ENCODE measurements around the gene ZNF628. TPM values are rescaled to one million over a fixed set of nuclear protein-coding genes. Genes with fewer than 3 reads are reported as not detected.
A peak's percentile ranks its signal among the peaks of the same experiment; 100 is the strongest.

The ZNF628 gene
- total RNA-seq, 4 donors from 2014 or later = 5.1 to 16.6 (median 11.9) TPM

- 89% methylated on average over 12 of the region's 13 CpGs for WGBS
- peaks cover 22 to 28% (median 24%) of the 10 kb centered on the region in 4 donors for H3K4me1 ChIP-seq
- H3K9me3 ChIP-seq = no peaks in the 10 kb centered on the region
- peaks cover 14 to 23% (median 19%) of the 10 kb centered on the region in 4 donors for H3K36me3 ChIP-seq
- peak overlapping the region in 2 of 4 donors; percentile 67 for H3K4me3 ChIP-seq
- peak overlapping the region in 1 of 4 donors; percentile 95 for H3K27ac ChIP-seq (replicated peaks in 1 of 4)
- no peaks in the 10 kb centered on the region for H3K27me3 ChIP-seq
- TF ChIP-seq POLR2A (IDR thresholded peaks at IDR 0.05; ENCODE audit: low read depth) (no peak), POLR2AphosphoS5 (IDR thresholded peaks at IDR 0.05) (no peak), EP300 (IDR thresholded peaks at IDR 0.05) (no peak), CTCF (IDR thresholded peaks at IDR 0.05) (no peak)
- no peak for DNase-seq (ENCODE audit: extremely low spot score)
- intact Hi-C loops (cut with DNase I) = no loop called here
These were observed 1.5 kb downstream of the ZNF628 start for GRCh38 chr19:55477905-55478304.

- no peaks in the 10 kb centered on the region for H3K9me3 ChIP-seq
- no peak for DNase-seq (ENCODE audit: extremely low spot score)
- H3K4me3 ChIP-seq = no peak overlapping the region
- intact Hi-C loops (cut with DNase I) = no loop called here
- peaks cover 18 to 27% (median 24%) of the 10 kb centered on the region in 4 donors for H3K36me3 ChIP-seq
- 88% methylated on average over 12 of the region's 12 CpGs for WGBS
- peaks cover 23 to 33% (median 26%) of the 10 kb centered on the region in 4 donors for H3K4me1 ChIP-seq
- no peak overlapping the region for H3K27ac ChIP-seq (replicated peaks in 1 of 4)
- TF ChIP-seq POLR2AphosphoS5 (IDR thresholded peaks at IDR 0.05) (no peak), EP300 (IDR thresholded peaks at IDR 0.05) (no peak), POLR2A (IDR thresholded peaks at IDR 0.05; ENCODE audit: low read depth) (no peak)
- no peaks in the 10 kb centered on the region for H3K27me3 ChIP-seq
These were observed 1.9 kb downstream of the ZNF628 start for GRCh38 chr19:55478364-55478763.

- Histone ChIP-seq H3K36me3 (peaks cover 18 to 33% (median 27%) of the 10 kb centered on the region in 4 donors), H3K9me3 (no peaks in the 10 kb centered on the region), H3K27me3 (no peaks in the 10 kb centered on the region), H3K4me3 (no peak overlapping the region), H3K4me1 (peaks cover 29 to 39% (median 32%) of the 10 kb centered on the region in 4 donors), H3K27ac (replicated peaks in 1 of 4) (no peak overlapping the region)
- intact Hi-C loops (cut with DNase I) = no loop called here
- 86% methylated on average over 17 of the region's 17 CpGs for WGBS
- no peak for DNase-seq (ENCODE audit: extremely low spot score)
- TF ChIP-seq POLR2AphosphoS5 (IDR thresholded peaks at IDR 0.05) (no peak), EP300 (IDR thresholded peaks at IDR 0.05) (no peak), POLR2A (IDR thresholded peaks at IDR 0.05; ENCODE audit: low read depth) (no peak), CTCF (IDR thresholded peaks at IDR 0.05) (no peak)
These were observed 2.6 kb downstream of the ZNF628 start for GRCh38 chr19:55479045-55479444.

- H3K27ac ChIP-seq (replicated peaks in 1 of 4) = no peak overlapping the region
These were observed 3.2 kb downstream of the ZNF628 start for GRCh38 chr19:55479451-55480230.

More at GRCh38 chr19:55479451-55480230, 3.2 kb downstream of the ZNF628 start:
- H3K4me1 ChIP-seq = peaks cover 35 to 45% (median 38%) of the 10 kb centered on the region in 4 donors
- peaks cover 18 to 33% (median 27%) of the 10 kb centered on the region in 4 donors for H3K36me3 ChIP-seq
- no peak for DNase-seq (ENCODE audit: extremely low spot score)
- intact Hi-C loops (cut with DNase I) = no loop called here
- TF ChIP-seq POLR2A (IDR thresholded peaks at IDR 0.05; ENCODE audit: low read depth) (no peak), EP300 (IDR thresholded peaks at IDR 0.05) (no peak), POLR2AphosphoS5 (IDR thresholded peaks at IDR 0.05) (no peak), CTCF (IDR thresholded peaks at IDR 0.05) (no peak)
- 78% methylated on average over 15 of the region's 15 CpGs for WGBS
- H3K4me3 ChIP-seq = no peak overlapping the region
- no peaks in the 10 kb centered on the region for H3K27me3 ChIP-seq
- no peaks in the 10 kb centered on the region for H3K9me3 ChIP-seq
